LNCaP clone FGC (cell line): ENCODE data around the gene NUP43.
"Not testable (repeated sequence)": the region's sequence is repeated elsewhere in the genome, so short reads cannot be mapped to it uniquely, and the experiment has no call there.

ENCODE experiments used
- DNase-seq: peaks from one replicate; pipeline ENCODE4 v3.0.0-alpha.2; 2011; ENCODE audit warnings: low read depth
- H3K4me3 ChIP-seq: 2 replicates; pipeline ENCODE4 v1.5.1; 2011; ENCODE audit warnings: mild to moderate bottlenecking, low read depth, low read length, control low read depth
- CTCF ChIP-seq: IDR thresholded peaks from 2 replicates; pipeline ENCODE4 v1.5.1; 2012; ENCODE audit warnings: mild to moderate bottlenecking; ENCODE audit not compliant: control insufficient read depth, insufficient read depth; ENCODE audit errors: extremely low read depth

Gene NUP43

GRCh38 chr6:149749594-149750135 lies 3.3 kb upstream of the NUP43 start, which contains the start of gene PCMT1:
Gene PCMT1, plus strand, starts transcription at chr6:149749741. Its CDS starts 161 bp downstream, at chr6:149749902.
- DNase-seq, result peak; percentile 49
- H3K4me3 ChIP-seq, result peak within 1 kb of the TSS; percentile 96
- TF ChIP-seq CTCF, result no peak

GRCh38 chr6:149749082-149749593 lies 2.8 kb upstream of the NUP43 start:
- not testable (repeated sequence) for DNase-seq
- peak overlapping the region; percentile 96 for H3K4me3 ChIP-seq

GRCh38 chr6:149745252-149745651 lies 1.1 kb downstream of the NUP43 start:
- H3K4me3 ChIP-seq, result peak overlapping the region; percentile 75
- not testable (repeated sequence) for DNase-seq

- DNase-seq, result no peak
- TF ChIP-seq CTCF, result no peak
- no peak overlapping the region for H3K4me3 ChIP-seq
Measured at GRCh38 chr6:149734915-149735314, 11.4 kb downstream of the NUP43 start.

- no peak overlapping the region for H3K4me3 ChIP-seq
- DNase-seq, result no peak
- TF ChIP-seq CTCF, result no peak
Measured at GRCh38 chr6:149733089-149733720, 13.1 kb downstream of the NUP43 start.

GRCh38 chr6:149729824-149730223 lies 16.5 kb downstream of the NUP43 start:
- DNase-seq, result no peak
- TF ChIP-seq CTCF, result no peak
- H3K4me3 ChIP-seq, result no peak overlapping the region

- DNase-seq, result no peak
- TF ChIP-seq CTCF, result no peak
- H3K4me3 ChIP-seq, result no peak overlapping the region
Measured at GRCh38 chr6:149728499-149729234, 17.7 kb downstream of the NUP43 start.
